Smooth muscle cell (in vitro differentiated cells): ENCODE results near the gene IL11. TPM values are rescaled to one million over a fixed set of nuclear protein-coding genes. Genes with fewer than 3 reads are reported as not detected.

ENCODE experiments used
- DNase-seq: peaks from one replicate; lab custom pipeline; 2025; ENCODE audit not compliant: unreplicated experiment; lab: John Stamatoyannopoulos, UW
- H2AFZ ChIP-seq: fragments of 200-600 bp; sonication (generic); 2 replicates; pipeline ENCODE4 v1.6.0; 2016; ENCODE audit warnings: antibody characterized with exemption, low read depth, mild to moderate bottlenecking
- H3F3A ChIP-seq: fragments of 200-600 bp; sonication (generic); 2 replicates; pipeline ENCODE4 v1.6.0; 2017; ENCODE audit warnings: antibody characterized with exemption, low read depth
- H3K27ac ChIP-seq: fragments of 200-600 bp; sonication (generic); 2 replicates; pipeline ENCODE4 v1.5.1; 2016; ENCODE audit warnings: low read depth, mild to moderate bottlenecking
- H3K27me3 ChIP-seq: fragments of 200-600 bp; sonication (generic); 2 replicates; pipeline ENCODE4 v1.6.1; 2016; ENCODE audit warnings: low read depth, mild to moderate bottlenecking
- H3K36me3 ChIP-seq: fragments of 200-600 bp; sonication (generic); 2 replicates; pipeline ENCODE4 v1.5.1; 2016; ENCODE audit warnings: low read depth
- H3K4me1 ChIP-seq: fragments of 200-600 bp; sonication (generic); 2 replicates; pipeline ENCODE4 v1.5.1; 2016; ENCODE audit warnings: low read depth
- H3K4me2 ChIP-seq: fragments of 200-600 bp; sonication (generic); 2 replicates; pipeline ENCODE4 v1.6.0; 2016; ENCODE audit warnings: mild to moderate bottlenecking
- H3K4me3 ChIP-seq: fragments of 200-600 bp; sonication (generic); 2 replicates; pipeline ENCODE4 v1.5.1; 2016; ENCODE audit warnings: mild to moderate bottlenecking
- H3K79me2 ChIP-seq: fragments of 200-600 bp; sonication (generic); 2 replicates; pipeline ENCODE4 v1.6.0; 2016; ENCODE audit warnings: low read depth, mild to moderate bottlenecking
- H3K9ac ChIP-seq: fragments of 200-600 bp; sonication (generic); 2 replicates; pipeline ENCODE4 v1.6.0; 2016; ENCODE audit warnings: low read depth
- H3K9me3 ChIP-seq: fragments of 200-600 bp; sonication (generic); replicated peaks from 2 replicates; pipeline ENCODE4 v1.5.1; 2016; ENCODE audit warnings: low read depth
- H4K20me1 ChIP-seq: fragments of 200-600 bp; sonication (generic); 2 replicates; pipeline ENCODE4 v1.6.0; 2016; ENCODE audit warnings: low read depth
- WGBS: methylation state at CpG from one replicate; pipeline ENCODE4 v1.1.7; 2016; ENCODE audit warnings: low lambda C conversion rate; 5-methylcytosine and 5-hydroxymethylcytosine counted together
- polyA plus RNA-seq: library from polyadenylated mRNA; unstranded; fragments of >200 nt; fragmentation: Nextera tagmentation; extraction: Ambion mirVana; gene quantifications from 2 replicates; pipeline ENCODE4 v1.2.1, GENCODE V29; 2016
- total RNA-seq: library from RNA; depleted of rRNA; stranded (reverse); fragments of >200 nt; gene quantifications from 2 replicates; pipeline ENCODE4 v1.2.3, GENCODE V29; 2014
- TF ChIP-seq, protein P1 (sequence below): fragments of 200-600 bp; sonication (generic); IDR thresholded peaks from 2 replicates; pipeline ENCODE4 v1.5.1; 2017; ENCODE audit warnings: borderline replicate concordance, mild to moderate bottlenecking, antibody characterized with exemption; ENCODE audit not compliant: insufficient read depth, poor library complexity, severe bottlenecking

The IL11 gene
- total and polyA plus RNA-seq, 2 experiments from 2014 or later, result 40.1 to 66.4 TPM

DNA sequence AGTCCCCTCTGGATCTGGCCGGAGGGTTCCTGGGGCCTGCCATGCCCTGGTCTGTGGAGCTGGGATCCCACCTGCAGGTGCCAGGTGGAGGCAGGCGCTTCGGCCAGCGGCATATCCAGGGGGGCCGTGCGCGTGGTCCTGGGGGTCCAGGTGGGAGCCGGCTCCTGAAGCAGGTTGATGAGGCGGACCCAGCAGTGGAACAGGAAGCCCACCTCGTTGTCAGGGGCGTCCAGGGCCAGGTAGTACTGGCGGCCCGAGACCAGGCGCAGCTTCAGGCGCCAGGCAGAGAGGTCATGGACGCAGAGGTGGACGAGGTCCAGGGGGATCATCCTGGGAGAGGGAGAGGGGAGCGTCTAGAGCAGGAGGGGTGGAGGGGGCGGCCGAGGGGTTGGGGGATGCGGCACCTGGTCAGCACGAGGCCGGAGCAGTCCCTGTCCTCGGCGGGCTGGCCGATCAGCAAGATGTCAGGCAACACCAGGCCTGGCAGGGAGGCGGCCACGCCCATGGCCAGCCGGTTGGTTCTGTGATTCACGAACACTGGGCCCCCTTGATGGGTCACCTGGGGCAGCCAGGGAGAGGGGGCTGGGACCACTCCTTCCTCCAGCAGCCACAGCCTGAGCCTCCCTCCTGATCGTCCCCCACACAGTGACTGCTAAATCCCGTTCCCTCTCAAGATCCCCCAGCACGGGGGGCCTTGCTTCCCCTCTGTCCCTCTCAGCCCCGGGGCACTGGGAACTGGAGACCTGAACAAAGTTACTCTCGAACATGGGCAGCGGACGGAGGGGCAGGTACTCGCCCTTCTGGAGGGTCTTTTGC, 7.9 kb downstream of the IL11 start:
- Histone ChIP-seq H3F3A (peaks cover 22% of the 10 kb centered on the region), H4K20me1 (peaks cover 21% of the 10 kb centered on the region), H3K27me3 (no peaks in the 10 kb centered on the region), H3K36me3 (no peaks in the 10 kb centered on the region), H3K4me3 (no peak overlapping the region), H3K4me2 (no peak overlapping the region), H3K27ac (no peak overlapping the region), H3K4me1 (peaks cover 6% of the 10 kb centered on the region), H3K9me3 (no peaks in the 10 kb centered on the region), H3K9ac (no peak overlapping the region), H2AFZ (no peak overlapping the region), H3K79me2 (no peaks in the 10 kb centered on the region)
- TF ChIP-seq, protein P1, sequence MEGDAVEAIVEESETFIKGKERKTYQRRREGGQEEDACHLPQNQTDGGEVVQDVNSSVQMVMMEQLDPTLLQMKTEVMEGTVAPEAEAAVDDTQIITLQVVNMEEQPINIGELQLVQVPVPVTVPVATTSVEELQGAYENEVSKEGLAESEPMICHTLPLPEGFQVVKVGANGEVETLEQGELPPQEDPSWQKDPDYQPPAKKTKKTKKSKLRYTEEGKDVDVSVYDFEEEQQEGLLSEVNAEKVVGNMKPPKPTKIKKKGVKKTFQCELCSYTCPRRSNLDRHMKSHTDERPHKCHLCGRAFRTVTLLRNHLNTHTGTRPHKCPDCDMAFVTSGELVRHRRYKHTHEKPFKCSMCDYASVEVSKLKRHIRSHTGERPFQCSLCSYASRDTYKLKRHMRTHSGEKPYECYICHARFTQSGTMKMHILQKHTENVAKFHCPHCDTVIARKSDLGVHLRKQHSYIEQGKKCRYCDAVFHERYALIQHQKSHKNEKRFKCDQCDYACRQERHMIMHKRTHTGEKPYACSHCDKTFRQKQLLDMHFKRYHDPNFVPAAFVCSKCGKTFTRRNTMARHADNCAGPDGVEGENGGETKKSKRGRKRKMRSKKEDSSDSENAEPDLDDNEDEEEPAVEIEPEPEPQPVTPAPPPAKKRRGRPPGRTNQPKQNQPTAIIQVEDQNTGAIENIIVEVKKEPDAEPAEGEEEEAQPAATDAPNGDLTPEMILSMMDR, result no peak
- DNase-seq, result no peak
- WGBS, result 85% methylated on average over 27 of the region's 38 CpGs

DNA sequence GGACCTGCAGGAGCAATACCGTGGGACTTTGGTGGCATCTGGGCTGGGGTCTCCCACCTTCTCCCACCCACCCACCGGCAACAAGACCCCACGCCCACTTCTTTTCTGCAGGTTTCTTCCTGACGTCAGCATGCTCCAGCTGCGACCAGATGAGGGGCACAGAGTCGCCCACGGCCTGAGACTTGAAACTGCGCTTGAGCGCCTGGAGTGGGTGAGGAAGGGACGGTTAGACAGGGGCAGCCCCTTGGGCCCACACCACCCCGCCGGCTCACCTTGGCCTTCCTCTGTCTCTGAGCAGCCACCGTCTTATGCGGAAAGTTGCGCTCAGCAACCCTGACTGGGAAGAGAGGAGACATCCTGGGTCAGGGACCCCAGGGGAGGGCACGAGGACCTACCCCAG, 9.4 kb downstream of the IL11 start:
- Histone ChIP-seq H3K9ac (no peak overlapping the region), H2AFZ (no peak overlapping the region), H3K4me3 (no peak overlapping the region), H3F3A (peaks cover 16% of the 10 kb centered on the region), H3K9me3 (no peaks in the 10 kb centered on the region), H3K4me1 (peaks cover 6% of the 10 kb centered on the region), H3K4me2 (no peak overlapping the region), H3K79me2 (no peaks in the 10 kb centered on the region), H3K27me3 (peaks cover 3% of the 10 kb centered on the region), H3K27ac (no peak overlapping the region), H4K20me1 (peaks cover 12% of the 10 kb centered on the region), H3K36me3 (no peaks in the 10 kb centered on the region)
- TF ChIP-seq, protein P1, result no peak
- WGBS, result 96% methylated on average over 15 of the region's 16 CpGs
- DNase-seq, result no peak

GRCh38 chr19:55358943-55359908, 11.0 kb downstream of the IL11 start:
- DNase-seq, result no peak
- no peaks in the 10 kb centered on the region for H4K20me1 ChIP-seq
- H3K4me2 ChIP-seq, result no peak overlapping the region
- no peak overlapping the region for H3K27ac ChIP-seq
- H3K9me3 ChIP-seq, result no peaks in the 10 kb centered on the region
- H3F3A ChIP-seq, result peaks cover 4% of the 10 kb centered on the region
- H3K4me3 ChIP-seq, result no peak overlapping the region
- no peak overlapping the region for H2AFZ ChIP-seq
- H3K79me2 ChIP-seq, result no peaks in the 10 kb centered on the region
- H3K36me3 ChIP-seq, result no peaks in the 10 kb centered on the region
- peaks cover 6% of the 10 kb centered on the region for H3K4me1 ChIP-seq
- WGBS, result 86% methylated on average over 32 of the region's 32 CpGs
- no peak overlapping the region for H3K9ac ChIP-seq
- H3K27me3 ChIP-seq, result peaks cover 3% of the 10 kb centered on the region
- TF ChIP-seq, protein P1, result no peak
